Psoas muscle (tissue), 8 donors: Measurements from ENCODE around the gene FAM228B. TPM values are rescaled to one million over a fixed set of nuclear protein-coding genes. Genes with fewer than 3 reads are reported as not detected.

Experiments used
- ATAC-seq, 4 donors: fragments of 200-7000 bp; cut with Tn5 transposase; one replicate each; pipeline ENCODE4 v1.9.1; 2020; ENCODE audit warnings: moderate library complexity in 3 of 4, mild to moderate bottlenecking in 2 of 4
- DNase-seq, 2 donors: peaks; one replicate each; pipeline ENCODE4 v3.0.0-alpha.2; 2020
- H3K27ac ChIP-seq: fragments of 200-600 bp; one replicate; pipeline ENCODE4 v1.8.0; 2022
- H3K27me3 ChIP-seq, 3 donors: fragments of 200-600 bp in 1 of 3; one replicate each; pipeline versions ENCODE4 v1.6.1 to v1.8.0; 2013 to 2022; ENCODE audit warnings: low read length in 2 of 3, mild to moderate bottlenecking in 2 of 3, moderate library complexity in 1 of 3; ENCODE audit not compliant: insufficient read depth in 3 of 3
- H3K36me3 ChIP-seq, 2 donors: fragments of 200-600 bp in 1 of 2; one replicate each; pipeline versions ENCODE4 v1.6.1 to v1.8.0; 2013 to 2022; ENCODE audit warnings: low read depth in 1 of 2, mild to moderate bottlenecking in 1 of 2, moderate library complexity in 1 of 2; ENCODE audit not compliant: insufficient read depth in 1 of 2
- H3K4me1 ChIP-seq: fragments of 200-600 bp; one replicate; pipeline ENCODE4 v1.8.0; 2022
- H3K4me3 ChIP-seq: fragments of 200-600 bp; one replicate; pipeline ENCODE4 v1.8.0; 2022; ENCODE audit warnings: mild to moderate bottlenecking
- H3K9me3 ChIP-seq: fragments of 200-600 bp; one replicate; pipeline ENCODE4 v1.8.0; 2022
- CTCF ChIP-seq: fragments of 200-600 bp; IDR thresholded peaks from one replicate; pipeline ENCODE4 v1.8.0; 2022; ENCODE audit warnings: antibody characterized with exemption
- WGBS, 3 donors: extraction: QIAGEN DNeasy Blood & Tissue Kit; methylation state at CpG; one replicate each; pipeline versions ENCODE4 v1.1.6 to v1.1.7; 2013; 5-methylcytosine and 5-hydroxymethylcytosine counted together
- intact Hi-C, 2 donors: fragments of 100-400 bp; cut with DNase I; formaldehyde crosslinking; loops; one replicate each; pipeline versions ENCODE4 v1.11.0 to v1.14.2; 2022
- polyA plus RNA-seq, 3 donors: library from polyadenylated mRNA; stranded (reverse); fragments of 200-250 nt; gene quantifications; one replicate each; pipeline ENCODE4 v1.2.3, GENCODE V29; 2013
- total RNA-seq, 4 donors: library from RNA; stranded (reverse); fragmentation: NEBNext Ultra II Directional in 2 of 4; extraction: Animal tissue kit (Norgen Biotek cat#: 25700) in 2 of 4; gene quantifications; one replicate each; pipeline versions ENCODE4 v1.2.1 to v1.2.4, GENCODE V29; 2021 to 2023
- donor health status: healthy with polysubstance abuse.
- donor health status: DM: no; HTN: no; CAD: no; lungs with moderate emphysema.
- donor health status: Bipolar disorder and iron deficiency.
- donor health status: healthy.
- donor health status: DM: yes; HTN: yes; CAD: no.
- donor health status: DM: no; HTN: no; CAD: no.
- donor health status: DM: no; HTN: no; CAD: no.
- donor health status: DM: yes; HTN: yes; CAD: no.

The FAM228B gene
- total and polyA plus RNA-seq, 7 donors: 2.5 to 30.1 (median 12.4) TPM

- Histone ChIP-seq H3K4me3 (no peak overlapping the region), H3K36me3 (peaks cover 0 to 20% of the 10 kb centered on the region in 2 donors), H3K27ac (no peak overlapping the region), H3K4me1 (no peaks in the 10 kb centered on the region), H3K27me3 (no peaks in the 10 kb centered on the region), H3K9me3 (peaks cover 10% of the 10 kb centered on the region)
- ATAC-seq (no peak), DNase-seq (no peak)
- TF ChIP-seq CTCF: no peak
- intact Hi-C loops: no loop called here
Measured at GRCh38 chr2:24147364-24147763, 24.1 kb downstream of the FAM228B start.

GRCh38 chr2:24152413-24153197 lies 29.3 kb downstream of the FAM228B start:
- intact Hi-C loops: no loop called here
- Histone ChIP-seq H3K27me3 (no peaks in the 10 kb centered on the region), H3K4me3 (no peak overlapping the region), H3K4me1 (no peaks in the 10 kb centered on the region), H3K36me3 (peaks cover 0 to 14% of the 10 kb centered on the region in 2 donors), H3K9me3 (peaks cover 4% of the 10 kb centered on the region), H3K27ac (no peak overlapping the region)
- WGBS, 3 donors: 94 to 95% (median 94%) methylated on average over 5 of the region's 5 CpGs
- ATAC-seq (no peak), DNase-seq (no peak)
- no peak for TF ChIP-seq CTCF

DNA sequence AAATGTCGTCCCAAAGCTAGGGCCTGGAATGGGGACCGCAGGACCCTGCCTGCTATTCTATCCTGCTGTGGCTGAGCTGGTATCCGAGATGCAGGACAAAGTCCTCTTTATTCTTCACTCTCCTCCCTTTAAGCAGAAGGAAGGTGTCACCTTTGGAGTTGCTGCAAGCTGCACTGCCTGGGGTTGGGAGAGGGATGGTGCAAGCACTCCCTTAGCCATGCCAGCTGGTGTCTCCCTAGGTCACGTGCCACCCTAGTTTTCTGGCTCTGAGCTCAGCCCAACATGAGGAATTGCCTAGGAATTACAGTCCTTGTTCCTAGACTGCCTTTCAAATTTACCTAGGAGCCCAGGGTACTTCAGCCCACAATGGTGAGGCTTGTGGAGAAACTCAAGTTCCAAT lies 30.2 kb downstream of the FAM228B start:
- Histone ChIP-seq H3K4me3 (no peak overlapping the region), H3K27me3 (no peaks in the 10 kb centered on the region), H3K9me3 (no peaks in the 10 kb centered on the region), H3K36me3 (peaks cover 0 to 14% of the 10 kb centered on the region in 2 donors), H3K27ac (no peak overlapping the region), H3K4me1 (no peaks in the 10 kb centered on the region)
- intact Hi-C loops: no loop called here
- no peak for TF ChIP-seq CTCF
- DNase-seq (no peak), ATAC-seq (no peak)
- WGBS, 3 donors: 79 to 96% (median 81%) methylated on average over 4 of the region's 4 CpGs

DNA sequence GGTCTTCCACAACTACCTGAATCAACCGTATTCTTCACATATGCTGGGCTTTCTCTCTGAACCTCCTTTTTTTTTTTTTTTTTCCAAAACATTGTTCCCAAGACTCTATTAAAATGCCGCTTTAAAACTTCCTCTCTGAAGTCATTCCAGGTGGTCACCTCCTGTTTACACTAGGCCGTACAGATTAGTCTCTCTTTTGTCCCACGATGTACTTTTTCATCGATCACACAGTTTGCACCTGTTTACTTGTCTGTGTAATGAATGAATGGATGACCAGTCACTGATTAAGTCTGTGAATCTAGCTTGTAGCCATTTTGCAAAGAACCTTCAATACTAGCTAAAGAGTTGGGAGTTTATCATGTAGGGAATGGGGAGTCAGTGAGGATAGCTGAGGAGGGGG lies 34.9 kb downstream of the FAM228B start:
- no peak overlapping the region for H3K27ac ChIP-seq
- no peak for TF ChIP-seq CTCF
- no peaks in the 10 kb centered on the region for H3K27me3 ChIP-seq
- DNase-seq (no peak), ATAC-seq (no peak)
- intact Hi-C loops: no loop called here
- H3K4me3 ChIP-seq: no peak overlapping the region
- no peaks in the 10 kb centered on the region for H3K4me1 ChIP-seq
- no peaks in the 10 kb centered on the region for H3K9me3 ChIP-seq
- H3K36me3 ChIP-seq: peaks cover 0 to 14% of the 10 kb centered on the region in 2 donors
- WGBS, 3 donors: 75 to 88% (median 87%) methylated on average over 5 of the region's 5 CpGs

DNA sequence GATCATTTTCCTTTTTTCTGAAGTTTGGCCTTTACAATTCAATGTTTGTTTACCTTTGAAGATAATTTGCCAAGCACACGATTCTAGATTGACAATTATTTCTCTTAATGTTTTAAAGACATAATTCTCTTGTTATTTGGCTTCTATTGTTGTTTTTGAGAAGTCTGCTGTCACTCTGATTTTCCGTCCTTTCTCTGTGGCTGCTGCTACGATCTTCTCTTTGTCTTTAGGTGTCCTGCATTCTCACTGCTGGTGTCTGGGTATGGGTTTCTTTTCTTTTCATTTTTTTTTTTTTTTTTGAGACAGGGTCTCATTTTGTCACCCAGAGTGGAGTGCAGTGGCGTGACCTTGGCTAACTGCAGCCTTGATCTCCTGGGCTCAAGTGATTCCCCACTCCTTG lies 36.4 kb downstream of the FAM228B start:
- no peaks in the 10 kb centered on the region for H3K4me1 ChIP-seq
- 93 to 97% (median 97%) methylated on average over 4 of the region's 4 CpGs for WGBS, 3 donors
- no peak overlapping the region for H3K4me3 ChIP-seq
- no peak for TF ChIP-seq CTCF
- no peak for DNase-seq
- H3K27ac ChIP-seq: no peak overlapping the region
- no peak for ATAC-seq
- no peaks in the 10 kb centered on the region for H3K27me3 ChIP-seq
- no peaks in the 10 kb centered on the region for H3K9me3 ChIP-seq
- peaks cover 0 to 14% of the 10 kb centered on the region in 2 donors for H3K36me3 ChIP-seq
- intact Hi-C loops: no loop called here
